CD4-positive, alpha-beta T cell treated with Interleukin-21 for 1 hour (primary cell): ENCODE results near the gene INSYN2B.

Experiments used
- DNase-seq: peaks from one replicate; pipeline ENCODE4 v3.0.0-alpha.2; 2020

The INSYN2B gene

GRCh38 chr5:169980418-169981053, at the start of gene INSYN2B:
INSYN2B (minus strand) TSS chr5:169980495; CDS start chr5:169883898, 96,597 bp downstream.
- no peak for DNase-seq

GRCh38 chr5:170028124-170028523, 47.8 kb upstream of the INSYN2B start:
- DNase-seq, result no peak

GRCh38 chr5:170025853-170026252, 45.6 kb upstream of the INSYN2B start:
- no peak for DNase-seq

GRCh38 chr5:170021506-170021905, 41.2 kb upstream of the INSYN2B start:
- no peak for DNase-seq

GRCh38 chr5:170020423-170020822, 40.1 kb upstream of the INSYN2B start:
- no peak for DNase-seq

- DNase-seq, result no peak
These were observed 32.3 kb upstream of the INSYN2B start for GRCh38 chr5:170012622-170013021.

GRCh38 chr5:170011751-170012150, 31.5 kb upstream of the INSYN2B start:
- DNase-seq, result no peak

- no peak for DNase-seq
These were observed 30.3 kb upstream of the INSYN2B start for GRCh38 chr5:170010595-170010994.

- no peak for DNase-seq
These were observed 28.1 kb upstream of the INSYN2B start for GRCh38 chr5:170008376-170008775.

GRCh38 chr5:170006021-170006420, 25.7 kb upstream of the INSYN2B start:
- DNase-seq, result no peak

- DNase-seq, result no peak
These were observed 19.9 kb upstream of the INSYN2B start for GRCh38 chr5:170000155-170000554.

GRCh38 chr5:169999621-170000020, 19.3 kb upstream of the INSYN2B start:
- no peak for DNase-seq

- no peak for DNase-seq
These were observed 17.5 kb upstream of the INSYN2B start for GRCh38 chr5:169997798-169998197.

- no peak for DNase-seq
These were observed 13.1 kb upstream of the INSYN2B start for GRCh38 chr5:169993485-169993790.

GRCh38 chr5:169992789-169993484, 12.6 kb upstream of the INSYN2B start:
- no peak for DNase-seq

GRCh38 chr5:169991115-169991869, 11.0 kb upstream of the INSYN2B start:
- no peak for DNase-seq

GRCh38 chr5:169989365-169989764, 9.1 kb upstream of the INSYN2B start:
- DNase-seq, result no peak

- DNase-seq, result no peak
These were observed 8.7 kb upstream of the INSYN2B start for GRCh38 chr5:169988947-169989346.

GRCh38 chr5:169988206-169988605, 7.9 kb upstream of the INSYN2B start:
- DNase-seq, result no peak

GRCh38 chr5:169979871-169980270, 424 bp downstream of the INSYN2B start:
- DNase-seq, result no peak

- no peak for DNase-seq
These were observed 1.6 kb downstream of the INSYN2B start for GRCh38 chr5:169978714-169979113.

- no peak for DNase-seq
These were observed 6.0 kb downstream of the INSYN2B start for GRCh38 chr5:169974121-169974770.

- DNase-seq, result no peak
These were observed 7.2 kb downstream of the INSYN2B start for GRCh38 chr5:169973056-169973455.

GRCh38 chr5:169971780-169972179, 8.5 kb downstream of the INSYN2B start:
- DNase-seq, result no peak
